NB4 (cell line): ENCODE data around the gene RBM17.

Experiments
- CTCF ChIP-seq: IDR thresholded peaks from one replicate; pipeline ENCODE4 v1.5.1; 2012; ENCODE audit warnings: low read depth, low read length
- MAX ChIP-seq: IDR thresholded peaks from 2 replicates; pipeline ENCODE4 v1.6.1; 2011; ENCODE audit warnings: low read depth, low read length
- MYC ChIP-seq: IDR thresholded peaks from 2 replicates; pipeline ENCODE4 v1.6.1; 2011; ENCODE audit warnings: low read depth, low read length
- POLR2A ChIP-seq: IDR thresholded peaks from 2 replicates; pipeline ENCODE4 v1.6.1; 2011; ENCODE audit warnings: mild to moderate bottlenecking; ENCODE audit not compliant: insufficient read length; ENCODE audit errors: extremely low read depth

- no peak for TF ChIP-seq CTCF
- TF ChIP-seq MAX = no peak
- no peak for TF ChIP-seq POLR2A
- no peak for TF ChIP-seq MYC
Measured at GRCh38 chr10:6097063-6097462, 8.2 kb downstream of the RBM17 start.
